ENCODE results near the gene CHTF18. TPM values are rescaled to one million over a fixed set of nuclear protein-coding genes. Genes with fewer than 3 reads are reported as not detected.

Gene CHTF18
- total RNA-seq, 2 experiments from 2014 or later: 125 to 146 TPM

GRCh38 chr16:785563-786535 is 2.6 kb upstream of the CHTF18 start:
- Histone ChIP-seq H3K4me3 (ENCODE audit: low read depth, low read length, poor library complexity, severe bottlenecking) (no peak overlapping the region), H3K79me2 (ENCODE audit: insufficient read depth, low read depth, low read length) (peaks cover 30% of the 10 kb centered on the region), H3K36me3 (ENCODE audit: insufficient read depth, low read length) (peaks cover 44% of the 10 kb centered on the region), H2AFZ (ENCODE audit: low read length) (no peak overlapping the region), H4K20me1 (ENCODE audit: insufficient read depth, low read length) (0 out of 2 replicates have a peak, but pooled peaks cover 4% of the 10 kb centered on the region), H3K4me2 (ENCODE audit: low read length) (no peak overlapping the region), H3K9me2 (ENCODE audit: insufficient read depth, low read length) (no peaks in the 10 kb centered on the region), H3K4me1 (ENCODE audit: insufficient read depth, low read length, poor library complexity, severe bottlenecking) (peaks cover 17% of the 10 kb centered on the region), H3K9me3 (ENCODE audit: low read length) (no peaks in the 10 kb centered on the region), H3K27ac (ENCODE audit: low read depth, low read length, poor library complexity, severe bottlenecking) (no peak overlapping the region)
- TF ChIP-seq EZH2phosphoT487 (IDR thresholded peaks at IDR 0.05; ENCODE audit: borderline replicate concordance, low read depth, low read length) (no peak), CTCF (conservative IDR thresholded peaks at IDR 0.05; ENCODE audit: low read length) (peak; percentile 87)
- no TSS peak for BruUV-seq (replicated peaks)
- ChIA-PET CTCF (ENCODE audit: unreplicated experiment) (no interaction called here), POLR2A (no interaction called here)
- DNase-seq (ENCODE audit: low spot score): peak; percentile 75
- intact Hi-C loops (cut with micrococcal nuclease; ENCODE audit: unreplicated experiment): loop anchor here (1.0 to 5.0 kb wide), 2 partner anchors 39 to 75 kb away; no protein-coding TSS in a partner anchor

GRCh38 chr16:787321-787966 is 976 bp upstream of the CHTF18 start:
- H3K4me3 ChIP-seq (ENCODE audit: low read depth, low read length, poor library complexity, severe bottlenecking): peak overlapping the region; percentile 100
- peak; percentile 19 for DNase-seq (ENCODE audit: low spot score)
- H3K27ac ChIP-seq (ENCODE audit: low read depth, low read length, poor library complexity, severe bottlenecking): peak overlapping the region; percentile 10
- H4K20me1 ChIP-seq (ENCODE audit: insufficient read depth, low read length): 0 out of 2 replicates have a peak, but pooled peaks cover 4% of the 10 kb centered on the region
- H3K9me2 ChIP-seq (ENCODE audit: insufficient read depth, low read length): no peaks in the 10 kb centered on the region
- TF ChIP-seq CTCF (conservative IDR thresholded peaks at IDR 0.05; ENCODE audit: low read length) (no peak), EZH2phosphoT487 (IDR thresholded peaks at IDR 0.05; ENCODE audit: borderline replicate concordance, low read depth, low read length) (no peak)
- H3K79me2 ChIP-seq (ENCODE audit: insufficient read depth, low read depth, low read length): peaks cover 30% of the 10 kb centered on the region
- ChIA-PET CTCF (ENCODE audit: unreplicated experiment) (no interaction called here), POLR2A (no interaction called here)
- BruUV-seq (replicated peaks): no TSS peak
- peaks cover 56% of the 10 kb centered on the region for H3K36me3 ChIP-seq (ENCODE audit: insufficient read depth, low read length)
- no peaks in the 10 kb centered on the region for H3K9me3 ChIP-seq (ENCODE audit: low read length)
- H3K4me1 ChIP-seq (ENCODE audit: insufficient read depth, low read length, poor library complexity, severe bottlenecking): peaks cover 17% of the 10 kb centered on the region
- H2AFZ ChIP-seq (ENCODE audit: low read length): no peak overlapping the region
- H3K4me2 ChIP-seq (ENCODE audit: low read length): peak overlapping the region; percentile 92
- intact Hi-C loops (cut with micrococcal nuclease; ENCODE audit: unreplicated experiment): loop anchor here (5.0 kb wide), 1 partner anchor 40 kb away; no protein-coding TSS in a partner anchor

Data from OCI-LY7 (cell line).